SU-DHL-6 (cell line): ENCODE data around the gene RTN4R.

Source experiments
- H2AFZ ChIP-seq: fragments of 200-600 bp; sonication (generic); 2 replicates; pipeline ENCODE4 v1.6.1; 2014; ENCODE audit warnings: low read depth, mild to moderate bottlenecking, moderate library complexity, mixed read lengths, antibody characterized with exemption, low read length; ENCODE audit not compliant: severe bottlenecking
- H3F3A ChIP-seq: fragments of 200-600 bp; shearing (Covaris generic); 2 replicates; pipeline ENCODE4 v1.6.0; 2016; ENCODE audit warnings: antibody characterized with exemption, mild to moderate bottlenecking; ENCODE audit not compliant: insufficient read depth
- H3K27ac ChIP-seq: fragments of 200-600 bp; sonication (generic); 2 replicates; pipeline ENCODE4 v1.5.1; 2016; ENCODE audit warnings: low read depth, mild to moderate bottlenecking, low read length, moderate library complexity, mixed read lengths
- H3K27me3 ChIP-seq: fragments of 200-600 bp; sonication (generic), shearing (Covaris generic); 2 replicates; pipeline ENCODE4 v1.6.0; 2014; ENCODE audit warnings: mild to moderate bottlenecking, low read length
- H3K36me3 ChIP-seq: fragments of 200-600 bp; sonication (generic); 2 replicates; pipeline ENCODE4 v1.6.1; 2014; ENCODE audit warnings: mild to moderate bottlenecking, low read length, mixed read lengths
- H3K4me2 ChIP-seq: fragments of 300-600, 200-600 bp; shearing (Covaris generic), sonication (generic); 2 replicates; pipeline ENCODE4 v1.6.0; 2014; ENCODE audit warnings: low read length, low read depth, mild to moderate bottlenecking; ENCODE audit not compliant: poor library complexity, severe bottlenecking
- H3K4me3 ChIP-seq: fragments of 200-600 bp; sonication (generic); 2 replicates; pipeline ENCODE4 v1.5.1; 2014; ENCODE audit warnings: antibody characterized with exemption, low read length, mild to moderate bottlenecking, mixed read lengths; ENCODE audit not compliant: insufficient read depth, poor library complexity, severe bottlenecking
- H3K79me2 ChIP-seq: fragments of 200-600 bp; sonication (generic); 2 replicates; pipeline ENCODE4 v1.6.1; 2014; ENCODE audit warnings: mild to moderate bottlenecking, low read length, moderate library complexity; ENCODE audit not compliant: insufficient read depth
- H3K9ac ChIP-seq: fragments of 200-600 bp; sonication (generic); 2 replicates; pipeline ENCODE4 v1.7.0; 2014; ENCODE audit warnings: mild to moderate bottlenecking, low read length
- H3K9me2 ChIP-seq: fragments of 200-600 bp; sonication (generic); replicated peaks from 2 replicates; pipeline ENCODE4 v1.6.1; 2014; ENCODE audit warnings: low read length; ENCODE audit not compliant: insufficient read depth
- H3K9me3 ChIP-seq: fragments of 200-600 bp; sonication (generic); 2 replicates; pipeline ENCODE4 v1.6.1; 2014; ENCODE audit warnings: low read length, mixed read lengths; ENCODE audit not compliant: insufficient read depth
- H4K20me1 ChIP-seq: fragments of 200-600 bp; sonication (generic); 2 replicates; pipeline ENCODE4 v1.6.1; 2014; ENCODE audit warnings: low read depth, mild to moderate bottlenecking, antibody characterized with exemption, low read length, moderate library complexity, mixed read lengths
- EZH2phosphoT487 ChIP-seq: fragments of 200-600 bp; sonication (generic), shearing (Covaris generic); conservative IDR thresholded peaks from 2 replicates; pipeline ENCODE4 v1.6.1; 2018; ENCODE audit warnings: mild to moderate bottlenecking, antibody characterized with exemption, low read length, moderate library complexity, mixed read lengths
- TF ChIP-seq, protein P1 (sequence below): fragments of 200-600 bp; sonication (generic); IDR thresholded peaks from one replicate; pipeline ENCODE4 v1.5.1; 2017; ENCODE audit warnings: antibody characterized with exemption, mild to moderate bottlenecking, low read length, moderate library complexity; ENCODE audit not compliant: insufficient read depth, poor library complexity, severe bottlenecking

Gene RTN4R

DNA sequence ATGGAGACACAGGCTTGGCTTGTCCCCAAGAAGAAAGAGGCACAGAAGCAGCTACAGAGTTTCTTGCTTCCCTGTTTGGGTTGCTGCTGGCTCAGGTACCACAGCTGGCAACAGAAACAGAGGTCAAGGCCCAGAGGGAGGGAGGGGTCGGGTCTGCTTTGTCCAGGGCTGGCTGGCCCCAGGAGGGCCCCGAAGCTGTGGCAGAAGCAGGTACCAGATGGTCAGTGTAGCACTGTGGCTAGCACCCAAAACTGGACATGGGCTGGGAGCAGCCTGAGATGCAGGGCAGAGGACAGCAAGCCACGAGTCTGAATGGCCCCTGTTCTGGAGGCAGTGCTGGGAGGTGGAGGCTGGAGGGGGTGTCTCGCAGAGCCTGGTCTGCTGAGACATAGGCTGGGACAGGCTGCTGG lies 65.0 kb downstream of the RTN4R start:
- no peak overlapping the region for H3K4me3 ChIP-seq
- H2AFZ ChIP-seq, result no peak overlapping the region
- H4K20me1 ChIP-seq, result no peaks in the 10 kb centered on the region
- H3K9me2 ChIP-seq, result no peaks in the 10 kb centered on the region
- no peaks in the 10 kb centered on the region for H3K36me3 ChIP-seq
- no peaks in the 10 kb centered on the region for H3K9me3 ChIP-seq
- H3K4me2 ChIP-seq, result no peak overlapping the region
- no peaks in the 10 kb centered on the region for H3K27me3 ChIP-seq
- H3F3A ChIP-seq, result no peaks in the 10 kb centered on the region
- TF ChIP-seq EZH2phosphoT487, result no peak
- TF ChIP-seq, protein P1, sequence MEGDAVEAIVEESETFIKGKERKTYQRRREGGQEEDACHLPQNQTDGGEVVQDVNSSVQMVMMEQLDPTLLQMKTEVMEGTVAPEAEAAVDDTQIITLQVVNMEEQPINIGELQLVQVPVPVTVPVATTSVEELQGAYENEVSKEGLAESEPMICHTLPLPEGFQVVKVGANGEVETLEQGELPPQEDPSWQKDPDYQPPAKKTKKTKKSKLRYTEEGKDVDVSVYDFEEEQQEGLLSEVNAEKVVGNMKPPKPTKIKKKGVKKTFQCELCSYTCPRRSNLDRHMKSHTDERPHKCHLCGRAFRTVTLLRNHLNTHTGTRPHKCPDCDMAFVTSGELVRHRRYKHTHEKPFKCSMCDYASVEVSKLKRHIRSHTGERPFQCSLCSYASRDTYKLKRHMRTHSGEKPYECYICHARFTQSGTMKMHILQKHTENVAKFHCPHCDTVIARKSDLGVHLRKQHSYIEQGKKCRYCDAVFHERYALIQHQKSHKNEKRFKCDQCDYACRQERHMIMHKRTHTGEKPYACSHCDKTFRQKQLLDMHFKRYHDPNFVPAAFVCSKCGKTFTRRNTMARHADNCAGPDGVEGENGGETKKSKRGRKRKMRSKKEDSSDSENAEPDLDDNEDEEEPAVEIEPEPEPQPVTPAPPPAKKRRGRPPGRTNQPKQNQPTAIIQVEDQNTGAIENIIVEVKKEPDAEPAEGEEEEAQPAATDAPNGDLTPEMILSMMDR, result no peak
- no peak overlapping the region for H3K9ac ChIP-seq
- H3K27ac ChIP-seq, result no peak overlapping the region
- H3K79me2 ChIP-seq, result no peaks in the 10 kb centered on the region

- no peaks in the 10 kb centered on the region for H3K36me3 ChIP-seq
- H3K27me3 ChIP-seq, result no peaks in the 10 kb centered on the region
- no peak overlapping the region for H3K9ac ChIP-seq
- H2AFZ ChIP-seq, result no peak overlapping the region
- H3K4me3 ChIP-seq, result no peak overlapping the region
- no peaks in the 10 kb centered on the region for H4K20me1 ChIP-seq
- no peaks in the 10 kb centered on the region for H3K79me2 ChIP-seq
- H3K4me2 ChIP-seq, result no peak overlapping the region
- no peaks in the 10 kb centered on the region for H3F3A ChIP-seq
- no peaks in the 10 kb centered on the region for H3K9me3 ChIP-seq
- TF ChIP-seq, protein P1, result no peak
- no peak for TF ChIP-seq EZH2phosphoT487
- H3K9me2 ChIP-seq, result no peaks in the 10 kb centered on the region
- H3K27ac ChIP-seq, result no peak overlapping the region
These were observed 66.2 kb downstream of the RTN4R start for GRCh38 chr22:20201837-20202392.

GRCh38 chr22:20199906-20200305 lies 68.2 kb downstream of the RTN4R start:
- Histone ChIP-seq H3K27me3 (no peaks in the 10 kb centered on the region), H4K20me1 (no peaks in the 10 kb centered on the region), H3K9me3 (no peaks in the 10 kb centered on the region), H3K36me3 (no peaks in the 10 kb centered on the region), H3F3A (no peaks in the 10 kb centered on the region), H3K9me2 (no peaks in the 10 kb centered on the region), H3K79me2 (no peaks in the 10 kb centered on the region), H3K9ac (no peak overlapping the region), H3K27ac (no peak overlapping the region), H3K4me2 (no peak overlapping the region), H2AFZ (no peak overlapping the region), H3K4me3 (no peak overlapping the region)
- no peak for TF ChIP-seq EZH2phosphoT487

DNA sequence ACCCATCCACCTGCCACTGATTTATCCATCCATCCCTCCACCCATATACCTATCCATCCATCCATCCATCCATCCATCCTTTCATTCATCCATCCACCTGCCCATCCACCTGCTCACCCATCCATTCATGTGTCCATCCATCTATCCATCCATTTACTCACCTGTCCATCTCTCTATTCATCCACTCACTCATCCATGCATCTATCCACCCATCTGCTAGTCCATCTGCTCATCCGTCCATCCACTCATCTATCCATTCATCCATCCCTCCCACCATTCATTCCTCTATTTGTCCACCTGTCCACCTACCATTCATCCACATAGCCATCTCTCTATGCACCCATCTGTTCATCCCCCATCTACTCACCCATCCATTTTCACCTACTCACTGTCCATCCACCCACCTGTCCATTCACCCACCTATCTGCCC lies 68.7 kb downstream of the RTN4R start:
- no peak overlapping the region for H3K4me2 ChIP-seq
- no peaks in the 10 kb centered on the region for H3K9me3 ChIP-seq
- TF ChIP-seq, protein P1, result no peak
- TF ChIP-seq EZH2phosphoT487, result no peak
- H3K79me2 ChIP-seq, result no peaks in the 10 kb centered on the region
- H3F3A ChIP-seq, result no peaks in the 10 kb centered on the region
- no peaks in the 10 kb centered on the region for H3K9me2 ChIP-seq
- H3K27me3 ChIP-seq, result no peaks in the 10 kb centered on the region
- no peak overlapping the region for H3K27ac ChIP-seq
- no peak overlapping the region for H3K9ac ChIP-seq
- no peak overlapping the region for H2AFZ ChIP-seq
- no peaks in the 10 kb centered on the region for H3K36me3 ChIP-seq
- no peak overlapping the region for H3K4me3 ChIP-seq
- no peaks in the 10 kb centered on the region for H4K20me1 ChIP-seq
